Left cardiac atrium (tissue), 4 donors: ENCODE measurements around the gene EXOC5. TPM values are rescaled to one million over a fixed set of nuclear protein-coding genes. Genes with fewer than 3 reads are reported as not detected.
"Not testable (repeated sequence)": the region's sequence is repeated elsewhere in the genome, so short reads cannot be mapped to it uniquely, and the experiment has no call there.

Experiments used
- ATAC-seq, 2 donors: fragments of 200-7000 bp; cut with Tn5 transposase; one replicate each; pipeline ENCODE4 v1.9.1; 2020; ENCODE audit warnings: mild to moderate bottlenecking in 2 of 2, moderate library complexity in 2 of 2
- DNase-seq: peaks from one replicate; pipeline ENCODE4 v3.0.0-alpha.2; 2020
- intact Hi-C, 2 donors: fragments of 100-400 bp; cut with DNase I; formaldehyde crosslinking; loops; one replicate each; pipeline versions ENCODE4 v1.14.1 to v1.15.1; 2022 to 2023
- total RNA-seq, 2 donors: library from RNA; stranded (reverse); fragmentation: NEBNext Ultra II Directional; extraction: Animal tissue kit (Norgen Biotek cat#: 25700); gene quantifications; one replicate each; pipeline ENCODE4 v1.2.1, GENCODE V29; 2021
- donor health status: DM: no; HTN: yes; CAD: no.
- donor health status: DM: no; HTN: yes; CAD: no; lungs with severe emphysema.
- donor health status: DM: yes; HTN: yes; CAD: no.
- donor health status: Dilated cardiomyopathy.

The EXOC5 gene
- total RNA-seq, 2 donors from 2014 or later = 56.0 to 56.5 TPM

GRCh38 chr14:57262117-57262516, 6.6 kb downstream of the EXOC5 start:
- intact Hi-C loops = no loop called here
- ATAC-seq (no peak), DNase-seq (no peak)

- intact Hi-C loops = no loop called here
- DNase-seq (no peak), ATAC-seq (no peak)
Measured at GRCh38 chr14:57261604-57262003, 7.1 kb downstream of the EXOC5 start.

DNA sequence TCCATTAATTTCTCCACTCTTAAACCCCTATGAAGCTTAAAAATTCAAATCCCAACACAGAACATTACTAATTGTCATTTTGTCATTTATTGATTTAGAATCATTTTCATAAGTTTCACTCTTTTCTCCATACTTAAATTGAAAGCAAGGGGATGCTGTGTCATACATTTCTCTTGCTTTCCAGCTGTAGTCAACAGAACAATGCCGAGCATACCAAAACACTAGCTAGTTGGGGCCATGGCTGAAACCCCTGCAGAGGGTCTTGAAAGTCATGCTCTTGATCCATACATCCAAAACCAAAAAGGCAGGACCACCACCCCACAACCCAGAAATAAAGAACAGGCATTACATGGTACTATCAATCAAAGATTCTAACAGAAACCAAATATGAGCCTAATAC, 9.0 kb downstream of the EXOC5 start:
- intact Hi-C loops = no loop called here
- ATAC-seq = no peak
- no peak for DNase-seq

DNA sequence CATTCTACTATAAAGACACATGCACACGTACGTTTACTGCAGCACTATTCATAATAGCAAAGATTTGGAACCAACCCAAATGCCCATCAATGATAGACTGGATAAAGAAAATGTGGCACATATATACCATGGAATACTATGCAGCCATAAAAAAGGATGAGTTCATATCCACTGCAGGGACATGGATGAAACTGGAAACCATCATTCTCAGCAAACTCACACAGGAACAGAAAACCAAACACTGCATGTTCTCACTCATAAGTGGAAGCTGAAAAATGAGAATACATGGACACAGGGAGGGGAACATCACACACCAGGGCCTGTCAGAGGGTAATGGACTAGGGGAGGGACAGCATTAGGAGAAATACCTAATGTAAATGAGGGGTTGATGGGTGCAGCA, 10.5 kb downstream of the EXOC5 start:
- DNase-seq, ATAC-seq, intact Hi-C loops: not testable (repeated sequence)

GRCh38 chr14:57254884-57255283, 13.8 kb downstream of the EXOC5 start:
- DNase-seq (no peak), ATAC-seq (no peak)
- intact Hi-C loops = no loop called here

DNA sequence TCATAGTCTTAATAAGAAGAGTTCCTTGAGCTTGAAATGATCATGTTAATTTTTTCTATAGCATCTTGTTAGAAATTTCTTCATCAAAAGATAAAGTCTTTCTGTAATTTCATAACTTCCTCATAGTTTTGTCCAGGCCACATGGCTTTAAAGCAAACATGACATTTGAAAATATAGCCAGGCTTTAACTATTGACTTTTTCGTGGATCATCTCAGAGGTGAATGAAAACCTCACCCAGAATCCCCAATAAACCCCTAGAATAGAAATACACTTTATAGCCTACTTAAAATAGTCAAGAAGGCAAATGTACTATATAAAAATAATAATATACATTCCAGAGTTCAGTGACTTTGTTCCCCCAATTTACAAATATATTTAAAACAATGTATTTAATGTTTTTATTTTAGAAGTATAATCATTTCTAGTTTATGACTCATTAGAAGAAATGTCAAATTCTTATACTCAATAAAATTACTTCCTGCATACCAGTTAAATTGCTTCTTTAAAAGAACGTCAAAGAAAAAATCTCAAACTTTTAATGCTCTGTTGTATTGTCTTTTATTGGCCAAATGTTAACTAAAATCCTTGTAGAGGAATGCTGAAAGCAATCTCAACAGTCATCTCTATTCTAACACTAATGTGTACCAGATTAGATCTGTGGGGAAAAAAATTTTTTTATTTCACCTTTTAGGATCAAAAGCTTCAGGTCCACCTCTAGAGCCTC, 21.6 kb downstream of the EXOC5 start:
- intact Hi-C loops = no loop called here

DNA sequence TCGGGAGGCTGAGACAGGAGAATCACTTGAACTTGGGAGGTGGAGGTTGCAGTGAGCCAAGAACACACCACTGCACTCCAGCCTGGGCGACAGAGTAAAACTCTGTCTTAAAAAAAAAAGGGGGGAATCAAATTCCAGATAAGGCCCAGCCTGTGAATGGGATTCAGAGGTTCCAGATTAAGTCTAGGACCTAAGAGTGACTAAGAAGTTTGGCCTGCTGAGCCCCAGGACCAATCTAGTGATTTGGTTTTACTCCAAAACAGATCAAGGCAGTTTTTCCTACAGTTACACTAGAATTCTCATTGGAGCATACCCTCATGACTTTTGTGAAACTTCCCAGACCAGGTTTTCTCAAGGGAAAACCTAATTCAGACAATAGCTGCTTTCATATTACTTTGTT, 22.8 kb downstream of the EXOC5 start:
- no peak for DNase-seq
- ATAC-seq = no peak
- intact Hi-C loops = no loop called here

More for the DNA sequence above, 21.6 kb downstream of the EXOC5 start:
- ATAC-seq = no peak
- DNase-seq = no peak

GRCh38 chr14:57244106-57244505, 24.6 kb downstream of the EXOC5 start:
- intact Hi-C loops = no loop called here
- DNase-seq = no peak
- ATAC-seq = peak in 1 of 2 donors; percentile 35

GRCh38 chr14:57243320-57243719, 25.4 kb downstream of the EXOC5 start:
- ATAC-seq (no peak), DNase-seq (no peak)
- intact Hi-C loops = no loop called here

DNA sequence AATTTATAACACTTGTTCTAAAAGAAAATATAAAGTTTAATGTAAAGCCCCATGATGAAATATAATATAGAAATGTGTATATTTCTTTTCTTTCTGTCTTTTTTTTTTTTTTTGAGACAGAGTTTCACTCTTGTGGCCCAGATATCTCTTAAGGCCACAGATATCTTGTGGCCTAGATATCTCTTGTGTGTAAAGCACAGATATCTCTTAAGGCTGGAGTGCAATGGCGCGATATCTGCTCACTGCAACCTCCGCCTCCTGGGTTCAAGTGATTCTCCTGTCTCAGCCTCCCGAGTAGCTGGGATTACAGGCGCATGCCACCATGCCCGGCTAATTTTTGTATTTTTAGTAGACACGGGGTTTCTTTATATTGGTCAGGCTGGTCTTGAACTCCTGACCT, 28.6 kb downstream of the EXOC5 start:
- ATAC-seq, DNase-seq, intact Hi-C loops: not testable (repeated sequence)

DNA sequence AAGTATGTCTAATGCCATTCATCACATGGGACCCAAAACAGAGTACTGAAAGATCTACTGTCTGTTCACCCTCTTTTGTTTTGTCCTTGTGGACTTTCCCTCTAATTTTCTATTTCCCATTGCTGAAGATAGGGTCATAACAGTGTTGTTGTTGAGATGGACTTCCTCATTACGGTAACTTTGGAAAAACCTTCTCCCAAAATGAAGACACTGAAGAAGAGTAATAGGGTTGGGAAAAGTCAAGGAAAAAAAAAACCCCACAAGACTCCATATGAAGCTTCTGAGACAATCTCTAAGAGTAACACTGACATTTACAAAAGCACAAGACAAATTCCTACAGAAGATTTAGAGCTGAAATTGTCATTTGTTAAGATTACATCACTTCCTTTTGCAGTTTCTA, 36.7 kb downstream of the EXOC5 start:
- ATAC-seq (no peak), DNase-seq (no peak)
- intact Hi-C loops = no loop called here

- DNase-seq, ATAC-seq, intact Hi-C loops: not testable (repeated sequence)
Measured at GRCh38 chr14:57228320-57228719, 40.4 kb downstream of the EXOC5 start.

- intact Hi-C loops = no loop called here
- DNase-seq = no peak
- ATAC-seq = no peak
Measured at GRCh38 chr14:57227083-57227482, 41.6 kb downstream of the EXOC5 start.

- no peak for ATAC-seq
- DNase-seq = no peak
- intact Hi-C loops = no loop called here
Measured at GRCh38 chr14:57221931-57222330, 46.8 kb downstream of the EXOC5 start.

- ATAC-seq = no peak
- intact Hi-C loops = no loop called here
- DNase-seq = no peak
Measured at GRCh38 chr14:57212919-57213318, 55.8 kb downstream of the EXOC5 start.

- intact Hi-C loops = loop anchor here in 1 of 2 donors (10.0 kb wide), 1 partner anchor 715 kb away; no protein-coding TSS in a partner anchor
- DNase-seq (no peak), ATAC-seq (no peak)
Measured at GRCh38 chr14:57209561-57209960, 59.1 kb downstream of the EXOC5 start.

DNA sequence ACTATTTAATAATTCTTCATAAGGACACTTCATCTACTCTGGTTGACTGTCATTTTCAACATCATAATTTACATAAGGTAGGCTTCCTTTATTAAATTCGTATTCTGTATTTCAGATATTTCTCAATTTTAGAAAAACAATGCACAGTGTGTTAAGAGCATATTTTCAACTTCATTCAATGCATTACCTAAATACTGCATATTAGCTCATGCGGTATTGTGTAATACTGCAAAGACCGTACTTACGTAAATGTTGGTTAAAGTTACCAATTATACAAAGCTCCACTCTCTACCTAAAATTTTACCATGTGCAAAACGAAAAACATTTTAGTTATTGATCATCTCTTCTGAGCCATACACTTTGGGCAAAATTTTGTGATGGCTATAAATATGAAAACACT, 62.8 kb downstream of the EXOC5 start:
- no peak for ATAC-seq
- DNase-seq = no peak
- intact Hi-C loops = loop anchor here in 1 of 2 donors (10.0 kb wide), 1 partner anchor 711 kb away; no protein-coding TSS in a partner anchor

GRCh38 chr14:57202672-57203071, 66.0 kb downstream of the EXOC5 start:
- DNase-seq, ATAC-seq: not testable (repeated sequence)
- intact Hi-C loops = loop anchor here in 1 of 2 donors (10.0 kb wide), 1 partner anchor 708 kb away; no protein-coding TSS in a partner anchor

DNA sequence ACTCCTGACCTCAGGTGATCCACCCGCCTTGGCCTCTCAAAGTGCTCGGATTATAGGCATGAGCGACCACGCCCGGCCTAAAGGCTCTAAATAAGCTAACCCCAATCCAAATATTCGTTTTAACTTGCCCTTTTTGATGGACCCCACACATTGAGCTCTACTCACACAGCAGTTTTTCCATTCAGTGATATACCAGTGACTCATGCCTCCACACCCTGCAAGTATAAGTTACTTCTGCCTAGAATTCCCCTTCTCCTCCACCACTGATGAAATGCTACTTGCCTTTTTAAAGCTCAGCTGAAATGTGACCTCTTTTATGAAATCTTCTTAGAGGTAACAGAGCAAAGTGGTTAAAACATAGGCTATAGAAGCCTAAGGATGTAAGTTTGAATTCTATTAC, 68.8 kb downstream of the EXOC5 start:
- intact Hi-C loops = loop anchor here in 1 of 2 donors (5.0 to 10.0 kb wide), 2 partner anchors 643 to 705 kb away; no protein-coding TSS in a partner anchor
- ATAC-seq (no peak), DNase-seq (no peak)

DNA sequence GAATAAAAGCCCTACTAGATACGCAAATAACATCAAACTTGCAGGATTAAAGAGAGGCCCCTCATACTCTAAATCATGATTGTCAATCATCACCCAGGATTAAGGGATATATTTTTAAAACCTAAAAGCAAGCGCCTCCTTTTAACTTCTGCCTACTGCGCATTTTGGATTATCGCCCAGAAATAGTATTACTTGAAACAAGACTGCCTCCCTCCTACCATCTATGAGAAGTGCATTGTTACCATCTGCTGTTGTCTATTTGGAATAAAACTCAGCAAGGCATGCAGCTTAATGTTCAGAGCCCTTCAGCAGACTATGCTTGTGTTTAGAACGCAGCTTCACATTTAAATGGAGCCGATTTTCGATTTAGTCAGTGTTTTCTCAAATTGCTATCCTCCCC, 79.6 kb downstream of the EXOC5 start:
- DNase-seq (no peak), ATAC-seq (no peak)
- intact Hi-C loops = no loop called here
